IMR-90 (cell line): Measurements from ENCODE around the gene TEPSIN.

ENCODE experiments used
- CEBPB ChIP-seq: IDR thresholded peaks from 2 replicates; pipeline ENCODE4 v1.6.1; 2012; ENCODE audit warnings: low read depth, low read length, improper control_type of control experiment
- CTCF ChIP-seq: conservative IDR thresholded peaks from 2 replicates; pipeline ENCODE4 v1.5.1; 2012; ENCODE audit warnings: mild to moderate bottlenecking, low read depth, low read length, improper control_type of control experiment
- RFX5 ChIP-seq: IDR thresholded peaks from 2 replicates; pipeline ENCODE4 v1.8.0; 2012; ENCODE audit warnings: low read depth, mild to moderate bottlenecking, low read length, moderate library complexity

GRCh38 chr17:81179861-81180260 lies 59.0 kb downstream of the TEPSIN start:
- no peak for TF ChIP-seq CTCF
- TF ChIP-seq CEBPB, result no peak
- TF ChIP-seq RFX5, result no peak
